B cell (primary cell): Measurements from ENCODE around the gene CFAP119. TPM values are rescaled to one million over a fixed set of nuclear protein-coding genes. Genes with fewer than 3 reads are reported as not detected.

Source experiments
- ATAC-seq: fragments of 200-7000 bp; cut with Tn5 transposase; one replicate; pipeline ENCODE4 v1.10.0; 2021; ENCODE audit warnings: low read depth, mild to moderate bottlenecking, moderate number of reproducible peaks, moderate library complexity
- CTCF ChIA-PET: fragments of 350-600 bp; sonication (Branson Sonifier 250); formaldehyde crosslinking; loops from one replicate; lab custom pipeline; 2021; ENCODE audit warnings: antibody characterized with exemption, inconsistent platforms; lab: Charles Lee
- POLR2A ChIA-PET: fragments of 350-600 bp; sonication (Branson Sonifier 250); formaldehyde crosslinking; loops from one replicate; lab custom pipeline; 2021; ENCODE audit warnings: antibody characterized with exemption; lab: Charles Lee
- DNase-seq: peaks from one replicate; pipeline ENCODE4 v3.0.0; 2013
- H2AFZ ChIP-seq: 2 replicates; pipeline ENCODE4 v1.6.1; 2012; ENCODE audit warnings: mild to moderate bottlenecking, low read depth, low read length; ENCODE audit not compliant: insufficient read depth, poor library complexity, severe bottlenecking
- H3K27ac ChIP-seq, 2 donors: 1 replicate in 1 of 2; 2 replicates in 1 of 2; pipeline ENCODE4 v1.5.1; 2012 to 2013; ENCODE audit warnings: low read length in 2 of 2, mild to moderate bottlenecking in 2 of 2, moderate library complexity in 1 of 2
- H3K27me3 ChIP-seq, 4 experiments: fragments of 200-600 bp in 1 of 4; sonication (generic) in 1 of 4; replicated peaks in 1 of 4; 1 replicate in 2 of 4; 2 replicates in 2 of 4; pipeline versions ENCODE4 v1.6.1 to v1.7.0; 2013 to 2016; ENCODE audit warnings: low read length in 3 of 4, mild to moderate bottlenecking in 2 of 4, mixed read lengths in 1 of 4, moderate library complexity in 1 of 4; ENCODE audit not compliant: insufficient read depth in 4 of 4, control insufficient read depth in 3 of 4; ENCODE audit errors: control extremely low read depth in 1 of 4
- H3K36me3 ChIP-seq, 2 experiments: replicated peaks in 1 of 2; 1 replicate in 1 of 2; 2 replicates in 1 of 2; pipeline versions ENCODE4 v1.6.1 to v1.7.1; 2013; ENCODE audit warnings: low read length in 1 of 2; ENCODE audit not compliant: insufficient read depth in 2 of 2, control insufficient read depth in 1 of 2; ENCODE audit errors: control extremely low read depth in 1 of 2, extremely low read depth in 1 of 2
- H3K4me1 ChIP-seq, 2 donors: fragments of 200-600 bp in 1 of 2; sonication (generic) in 1 of 2; 1 replicate in 1 of 2; 2 replicates in 1 of 2; pipeline versions ENCODE4 v1.5.1 to v1.6.1; 2013 to 2017; ENCODE audit warnings: low read length in 2 of 2; ENCODE audit not compliant: control insufficient read depth in 2 of 2, insufficient read depth in 2 of 2
- H3K4me2 ChIP-seq: replicated peaks from 2 replicates; pipeline ENCODE3; 2012; ENCODE audit warnings: mild to moderate bottlenecking, low read depth, low read length; ENCODE audit not compliant: poor library complexity, severe bottlenecking
- H3K4me3 ChIP-seq, 5 experiments: fragments of 200-600 bp in 1 of 5; sonication (generic) in 1 of 5; 1 replicate in 3 of 5; 2 replicates in 2 of 5; pipeline versions ENCODE4 v1.5.1 to v1.7.0; 2011 to 2016; ENCODE audit warnings: low read length in 4 of 5, mild to moderate bottlenecking in 4 of 5, low read depth in 2 of 5, control low read depth in 1 of 5, moderate library complexity in 1 of 5; ENCODE audit not compliant: insufficient read depth in 1 of 5; ENCODE audit errors: control extremely low read depth in 1 of 5, extremely low read depth in 1 of 5
- H3K79me2 ChIP-seq: fragments of 200-600 bp; sonication (generic); one replicate; pipeline ENCODE4 v1.6.0; 2016; ENCODE audit warnings: low read length; ENCODE audit not compliant: control insufficient read depth, insufficient read depth
- H3K9ac ChIP-seq: fragments of 200-600 bp; sonication (generic); 2 replicates; pipeline ENCODE4 v1.6.1; 2017; ENCODE audit warnings: mild to moderate bottlenecking, low read length, moderate library complexity
- H3K9me3 ChIP-seq, 3 donors: one replicate each; pipeline versions ENCODE4 v1.6.1 to v1.7.1; 2013; ENCODE audit warnings: low read length in 2 of 3; ENCODE audit not compliant: control insufficient read depth in 2 of 3, insufficient read depth in 1 of 3; ENCODE audit errors: control extremely low read depth in 1 of 3
- H4K20me1 ChIP-seq: 2 replicates; pipeline ENCODE4 v1.6.0; 2012; ENCODE audit warnings: mild to moderate bottlenecking, low read length; ENCODE audit not compliant: insufficient read depth, control insufficient read depth, poor library complexity, severe bottlenecking
- H3K27ac Mint-ChIP-seq: one replicate; pipeline ENCODE4 v1.8.0; 2021; ENCODE audit warnings: mixed read lengths
- H3K27me3 Mint-ChIP-seq: one replicate; pipeline ENCODE4 v1.8.0; 2021; ENCODE audit warnings: mixed read lengths
- H3K4me1 Mint-ChIP-seq: one replicate; pipeline ENCODE4 v1.8.0; 2021; ENCODE audit warnings: mixed read lengths
- H3K4me3 Mint-ChIP-seq: one replicate; pipeline ENCODE4 v1.8.0; 2021; ENCODE audit warnings: mixed read lengths
- H3K9me3 Mint-ChIP-seq: one replicate; pipeline ENCODE4 v1.8.0; 2022; ENCODE audit warnings: mixed read lengths; ENCODE audit not compliant: insufficient read depth
- EZH2 ChIP-seq: IDR thresholded peaks from 2 replicates; pipeline ENCODE4 v1.6.1; 2012; ENCODE audit warnings: borderline replicate concordance, low read depth, mild to moderate bottlenecking, moderate library complexity, low read length; ENCODE audit not compliant: insufficient read depth, poor library complexity, severe bottlenecking
- WGBS: methylation state at CpG from one replicate; pipeline ENCODE4 v1.1.5; 2013; ENCODE audit warnings: missing lambda C conversion rate; ENCODE audit not compliant: insufficient coverage; 5-methylcytosine and 5-hydroxymethylcytosine counted together
- intact Hi-C: fragments of 100-400 bp; cut with micrococcal nuclease; formaldehyde crosslinking; loops from one replicate; pipeline ENCODE4 v1.10.0; 2022
- polyA plus RNA-seq: library from polyadenylated mRNA; depleted of rRNA; stranded (reverse); fragments of >200 nt; gene quantifications from 2 replicates; pipeline ENCODE4 v1.2.3, GENCODE V29; 2012
- total RNA-seq, 2 donors: library from RNA; stranded (reverse); fragments of 120-200 nt in 1 of 2; gene quantifications; 1 replicate in 1 of 2; 2 replicates in 1 of 2; pipeline versions ENCODE4 v1.2.3 to v1.2.4, GENCODE V29; 2013 to 2022
- TF ChIP-seq, protein P1 (sequence below): fragments of 200-600 bp; IDR thresholded peaks from one replicate; pipeline ENCODE4 v1.8.0; 2022; ENCODE audit warnings: antibody characterized with exemption, mild to moderate bottlenecking

CFAP119 gene
- total and polyA plus RNA-seq, 2 donors (not counting 1 experiment from before 2014, with no cell fraction given): 8.5 to 11.7 TPM

DNA sequence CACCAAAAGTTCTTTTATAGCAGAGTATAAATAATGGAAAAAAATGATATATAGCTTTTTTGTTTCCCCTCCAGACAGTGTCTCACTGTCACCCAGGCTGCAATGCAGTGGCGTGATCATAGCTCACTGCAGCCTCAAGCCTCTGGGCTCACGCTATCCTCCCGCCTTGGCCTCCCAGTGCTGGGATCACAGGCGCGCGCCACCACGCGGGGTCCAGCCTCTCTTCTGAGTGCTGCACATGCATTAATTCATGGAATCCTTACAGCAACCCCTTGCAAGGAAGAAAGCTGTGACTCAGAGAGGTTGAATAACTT is 43.2 kb upstream of the CFAP119 start:
- ChIA-PET POLR2A (interaction anchor here (1.0 to 1.9 kb wide), 3 partner anchors 18 to 70 kb away, joined by 3 to 15 read pairs (median 10); partner anchors contain the start of gene ZNF629), CTCF (interaction anchor here (0.5 to 2.1 kb wide), 7 partner anchors 9 to 208 kb away, joined by 3 to 13 read pairs (median 6); partner anchors contain the start of gene ZNF629)
- intact Hi-C loops: loop anchor here (1.0 kb wide), 3 partner anchors 9 to 70 kb away; partner anchors contain the start of gene ZNF629
- Histone ChIP-seq H3K27ac (peak overlapping the region in 1 of 2 donors; percentile 65), H2AFZ (peak overlapping the region; percentile 84), H3K36me3 (no peaks in the 10 kb centered on the region), H3K9me3 (peaks cover 0 to 3% (median 0%) of the 10 kb centered on the region in 3 donors), H3K79me2 (no peaks in the 10 kb centered on the region), H3K4me3 (peak overlapping the region; percentile 61 to 91 (median 87)), H4K20me1 (no peaks in the 10 kb centered on the region), H3K27me3 (peaks cover 0 to 9% (median 0%) of the 10 kb centered on the region in 4 experiments), H3K4me1 (peaks cover 10 to 19% of the 10 kb centered on the region in 2 donors), H3K9ac (peak overlapping the region; percentile 83), H3K4me2 (peak overlapping the region; percentile 94)
- DNase-seq: no peak
- H3K27ac Mint-ChIP-seq: no peak overlapping the region
- WGBS: 69% methylated on average over 8 of the region's 8 CpGs
- H3K9me3 Mint-ChIP-seq: no peaks in the 10 kb centered on the region
- no peak for TF ChIP-seq EZH2
- TF ChIP-seq, protein P1, sequence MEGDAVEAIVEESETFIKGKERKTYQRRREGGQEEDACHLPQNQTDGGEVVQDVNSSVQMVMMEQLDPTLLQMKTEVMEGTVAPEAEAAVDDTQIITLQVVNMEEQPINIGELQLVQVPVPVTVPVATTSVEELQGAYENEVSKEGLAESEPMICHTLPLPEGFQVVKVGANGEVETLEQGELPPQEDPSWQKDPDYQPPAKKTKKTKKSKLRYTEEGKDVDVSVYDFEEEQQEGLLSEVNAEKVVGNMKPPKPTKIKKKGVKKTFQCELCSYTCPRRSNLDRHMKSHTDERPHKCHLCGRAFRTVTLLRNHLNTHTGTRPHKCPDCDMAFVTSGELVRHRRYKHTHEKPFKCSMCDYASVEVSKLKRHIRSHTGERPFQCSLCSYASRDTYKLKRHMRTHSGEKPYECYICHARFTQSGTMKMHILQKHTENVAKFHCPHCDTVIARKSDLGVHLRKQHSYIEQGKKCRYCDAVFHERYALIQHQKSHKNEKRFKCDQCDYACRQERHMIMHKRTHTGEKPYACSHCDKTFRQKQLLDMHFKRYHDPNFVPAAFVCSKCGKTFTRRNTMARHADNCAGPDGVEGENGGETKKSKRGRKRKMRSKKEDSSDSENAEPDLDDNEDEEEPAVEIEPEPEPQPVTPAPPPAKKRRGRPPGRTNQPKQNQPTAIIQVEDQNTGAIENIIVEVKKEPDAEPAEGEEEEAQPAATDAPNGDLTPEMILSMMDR: no peak
- no peak for ATAC-seq
- peaks cover 16% of the 10 kb centered on the region for H3K4me1 Mint-ChIP-seq
- peak overlapping the region; percentile 92 for H3K4me3 Mint-ChIP-seq
- peaks cover 6% of the 10 kb centered on the region for H3K27me3 Mint-ChIP-seq

DNA sequence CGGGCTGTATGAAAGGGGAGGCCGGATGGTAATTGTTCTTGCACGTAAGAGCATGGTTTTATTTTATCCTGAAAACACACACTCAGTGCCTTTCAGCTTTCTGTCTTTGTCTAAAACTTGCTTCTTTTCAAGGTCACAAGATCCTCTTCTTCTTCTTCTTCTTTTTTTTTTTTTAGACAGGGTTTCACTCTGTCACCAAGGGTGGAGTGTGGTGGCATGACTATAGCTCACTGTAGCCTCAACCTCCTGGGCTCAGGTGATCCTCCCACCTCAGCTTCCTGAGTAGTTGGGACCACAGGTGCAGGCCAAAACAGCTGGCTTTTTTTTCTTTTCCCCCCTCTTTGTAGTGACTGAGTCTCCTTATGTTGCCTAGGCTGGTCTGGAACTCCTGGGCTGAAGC is 41.1 kb upstream of the CFAP119 start:
- Histone ChIP-seq H3K79me2 (no peaks in the 10 kb centered on the region), H3K27ac (no peak overlapping the region), H3K4me2 (no peak overlapping the region), H3K27me3 (peaks cover 0 to 9% (median 0%) of the 10 kb centered on the region in 4 experiments), H3K9me3 (peaks cover 0 to 3% (median 0%) of the 10 kb centered on the region in 3 donors), H3K9ac (no peak overlapping the region), H3K4me3 (no peak overlapping the region), H4K20me1 (no peaks in the 10 kb centered on the region), H3K4me1 (peaks cover 10 to 19% of the 10 kb centered on the region in 2 donors), H3K36me3 (no peaks in the 10 kb centered on the region), H2AFZ (no peak overlapping the region)
- no CpG with 5 or more reads among the region's 3 CpGs for WGBS
- ChIA-PET CTCF (no interaction called here), POLR2A (interaction anchor here (0.5 kb wide), 1 partner anchor 26 kb away, joined by 4 read pairs; no protein-coding TSS in a partner anchor)
- DNase-seq (no peak), ATAC-seq (no peak)
- intact Hi-C loops: no loop called here
- Mint-ChIP-seq H3K4me1 (peaks cover 12% of the 10 kb centered on the region), H3K27ac (no peak overlapping the region), H3K27me3 (peaks cover 6% of the 10 kb centered on the region), H3K4me3 (no peak overlapping the region), H3K9me3 (no peaks in the 10 kb centered on the region)
- TF ChIP-seq EZH2: no peak
- TF ChIP-seq, protein P1: no peak
